Chondrocyte (in vitro differentiated cells): ENCODE data around the gene ACOX2. TPM values are rescaled to one million over a fixed set of nuclear protein-coding genes. Genes with fewer than 3 reads are reported as not detected.

Source experiments
- DNase-seq: peaks from one replicate; pipeline ENCODE4 v3.0.0; 2021; ENCODE audit warnings: mixed read lengths, low spot score
- H3K27ac Mint-ChIP-seq: one replicate; pipeline ENCODE4 v1.8.0; 2021; ENCODE audit warnings: mild to moderate bottlenecking, moderate library complexity, mixed read lengths; ENCODE audit not compliant: unreplicated experiment
- H3K27me3 Mint-ChIP-seq: 2 replicates; pipeline ENCODE4 v1.8.0; 2021; ENCODE audit warnings: low read depth, mixed read lengths
- H3K36me3 Mint-ChIP-seq: 2 replicates; pipeline ENCODE4 v1.8.0; 2021; ENCODE audit warnings: low read depth, mixed read lengths
- H3K4me1 Mint-ChIP-seq: 2 replicates; pipeline ENCODE4 v1.8.0; 2021; ENCODE audit warnings: low read depth, mild to moderate bottlenecking, mixed read lengths
- H3K4me3 Mint-ChIP-seq: one replicate; pipeline ENCODE4 v1.8.0; 2021; ENCODE audit warnings: mild to moderate bottlenecking, moderate library complexity, mixed read lengths; ENCODE audit not compliant: unreplicated experiment
- H3K9me3 Mint-ChIP-seq: 2 replicates; pipeline ENCODE4 v1.8.0; 2021; ENCODE audit warnings: low read depth, mixed read lengths
- total RNA-seq: library from RNA; stranded (reverse); gene quantifications from 3 replicates; pipeline ENCODE4 v1.2.1, GENCODE V29; 2021
- TF ChIP-seq, protein P1 (sequence below): fragments of 200-600 bp; sonication (generic); IDR thresholded peaks from 2 replicates; pipeline ENCODE4 v1.5.0; 2021; ENCODE audit warnings: antibody characterized with exemption, mild to moderate bottlenecking, moderate library complexity

Gene ACOX2
- total RNA-seq, 1 donor from 2014 or later = 0.57 TPM

DNA sequence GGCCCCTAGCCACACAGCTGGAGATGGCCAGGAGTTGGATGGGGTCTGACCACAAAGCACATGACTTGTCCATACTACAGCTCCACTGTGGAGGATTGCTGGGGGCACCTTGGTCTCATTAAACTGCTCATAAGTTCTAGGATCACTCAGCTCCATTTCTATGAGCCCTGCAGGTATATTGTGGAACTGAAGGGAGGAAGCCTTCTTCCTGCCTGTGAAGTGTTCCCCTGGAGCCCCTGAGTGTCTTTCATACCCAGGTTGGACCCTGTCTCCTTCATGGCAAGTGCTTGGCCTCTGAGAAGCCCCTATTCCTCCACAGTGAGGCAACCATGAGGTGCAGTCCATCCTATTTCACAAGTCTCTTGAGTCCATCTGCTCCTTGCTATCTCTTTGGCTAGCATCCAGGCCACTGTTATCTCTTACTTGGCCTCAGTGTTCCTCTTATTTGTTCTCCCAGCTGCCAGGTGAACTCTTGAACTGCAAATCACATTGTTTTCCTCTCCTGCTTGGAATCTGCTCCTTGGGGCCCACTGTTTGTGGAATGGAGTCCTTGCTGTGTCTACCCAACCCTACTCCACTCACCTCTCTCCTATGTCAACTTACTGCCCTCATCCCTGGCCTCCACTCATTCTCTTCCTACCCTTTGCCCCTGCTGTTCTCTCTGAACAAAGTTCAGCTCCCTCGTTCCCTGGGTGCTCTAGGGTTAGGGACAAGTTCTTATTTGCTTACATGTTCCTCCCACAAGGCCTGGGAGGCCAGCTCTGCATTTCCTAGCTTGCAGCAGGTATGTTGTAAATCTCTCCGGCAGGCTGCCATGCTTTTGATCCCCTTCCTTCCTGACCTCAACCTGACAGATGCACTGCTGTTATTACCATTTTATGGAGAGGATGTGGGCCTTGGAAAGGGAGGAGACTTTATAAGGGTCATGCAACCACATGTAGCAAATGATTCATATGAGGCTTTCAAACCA is 1.2 kb downstream of the ACOX2 start:
- H3K9me3 Mint-ChIP-seq = no peaks in the 10 kb centered on the region
- H3K27ac Mint-ChIP-seq = no peak overlapping the region
- peaks cover 8% of the 10 kb centered on the region for H3K4me1 Mint-ChIP-seq
- DNase-seq = no peak
- H3K4me3 Mint-ChIP-seq = no peak overlapping the region
- H3K36me3 Mint-ChIP-seq = no peaks in the 10 kb centered on the region
- H3K27me3 Mint-ChIP-seq = no peaks in the 10 kb centered on the region
- TF ChIP-seq, protein P1, sequence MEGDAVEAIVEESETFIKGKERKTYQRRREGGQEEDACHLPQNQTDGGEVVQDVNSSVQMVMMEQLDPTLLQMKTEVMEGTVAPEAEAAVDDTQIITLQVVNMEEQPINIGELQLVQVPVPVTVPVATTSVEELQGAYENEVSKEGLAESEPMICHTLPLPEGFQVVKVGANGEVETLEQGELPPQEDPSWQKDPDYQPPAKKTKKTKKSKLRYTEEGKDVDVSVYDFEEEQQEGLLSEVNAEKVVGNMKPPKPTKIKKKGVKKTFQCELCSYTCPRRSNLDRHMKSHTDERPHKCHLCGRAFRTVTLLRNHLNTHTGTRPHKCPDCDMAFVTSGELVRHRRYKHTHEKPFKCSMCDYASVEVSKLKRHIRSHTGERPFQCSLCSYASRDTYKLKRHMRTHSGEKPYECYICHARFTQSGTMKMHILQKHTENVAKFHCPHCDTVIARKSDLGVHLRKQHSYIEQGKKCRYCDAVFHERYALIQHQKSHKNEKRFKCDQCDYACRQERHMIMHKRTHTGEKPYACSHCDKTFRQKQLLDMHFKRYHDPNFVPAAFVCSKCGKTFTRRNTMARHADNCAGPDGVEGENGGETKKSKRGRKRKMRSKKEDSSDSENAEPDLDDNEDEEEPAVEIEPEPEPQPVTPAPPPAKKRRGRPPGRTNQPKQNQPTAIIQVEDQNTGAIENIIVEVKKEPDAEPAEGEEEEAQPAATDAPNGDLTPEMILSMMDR = no peak

DNA sequence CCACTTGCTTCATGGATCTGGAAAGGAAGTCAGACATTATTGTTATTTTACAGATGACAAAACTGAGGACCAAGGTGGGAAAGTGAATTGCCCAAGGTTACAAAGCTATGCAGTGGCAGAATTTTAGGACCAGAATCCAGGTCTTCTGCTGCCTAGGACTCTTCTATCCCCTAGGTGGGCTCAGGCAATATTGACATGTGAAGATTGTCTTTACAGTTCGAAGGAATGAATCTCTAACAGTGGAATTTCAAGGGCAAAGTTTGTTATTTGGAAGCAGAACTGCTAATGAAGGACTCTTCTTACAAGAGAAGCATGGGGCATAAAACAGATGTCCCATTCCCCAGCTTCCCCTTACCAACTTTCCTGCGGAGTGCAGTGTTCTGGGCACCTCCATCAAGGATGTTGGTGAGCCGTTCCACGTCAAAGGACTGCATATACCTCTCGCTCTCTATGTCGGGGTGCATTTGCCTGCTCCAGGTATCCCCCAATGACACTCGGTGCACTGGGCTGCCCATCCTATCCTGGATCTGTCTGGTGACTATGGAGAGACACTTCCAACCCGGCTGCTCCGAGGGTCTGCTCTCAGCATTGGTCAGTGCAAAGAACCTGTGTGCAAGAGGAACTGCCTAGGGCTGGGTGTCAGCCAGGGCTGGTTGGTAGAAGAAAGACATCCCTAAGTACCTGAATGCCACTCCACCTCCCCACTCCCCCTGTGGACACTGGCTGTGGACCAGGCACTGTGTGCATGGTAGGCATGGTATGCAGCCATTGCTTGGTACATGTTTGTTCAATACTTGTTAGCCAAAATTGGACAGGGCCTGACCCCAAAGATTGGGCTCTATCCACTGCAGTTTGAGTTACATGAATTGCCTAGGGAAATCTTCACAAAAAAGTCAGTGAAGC is 2.1 kb downstream of the ACOX2 start:
- Mint-ChIP-seq H3K4me3 (no peak overlapping the region), H3K4me1 (peaks cover 8% of the 10 kb centered on the region), H3K9me3 (no peaks in the 10 kb centered on the region), H3K27me3 (no peaks in the 10 kb centered on the region), H3K36me3 (no peaks in the 10 kb centered on the region), H3K27ac (no peak overlapping the region)
- TF ChIP-seq, protein P1 = no peak
- no peak for DNase-seq

DNA sequence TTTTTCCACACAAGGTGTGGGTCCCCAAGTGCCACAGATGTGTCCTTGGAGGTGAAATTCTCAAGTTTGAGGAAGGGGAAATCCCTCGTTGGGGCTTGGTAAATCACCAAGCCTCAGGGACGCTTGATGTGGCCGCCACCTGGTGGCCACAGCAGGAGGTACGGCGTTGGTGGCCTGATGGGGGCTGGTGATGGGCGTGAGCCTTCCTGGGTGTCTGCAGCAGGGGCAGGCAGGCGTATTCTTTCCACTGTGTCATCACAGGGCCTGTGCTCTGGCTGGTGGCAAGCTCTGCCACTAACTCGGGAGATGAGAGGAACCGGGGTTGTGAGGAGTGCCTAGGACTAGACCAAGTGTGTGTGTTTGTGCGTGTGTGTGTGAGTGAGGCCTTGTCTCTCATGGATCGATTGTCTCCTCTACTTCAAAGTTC is 4.2 kb downstream of the ACOX2 start:
- TF ChIP-seq, protein P1 = peak; percentile 96
- DNase-seq = no peak

DNA sequence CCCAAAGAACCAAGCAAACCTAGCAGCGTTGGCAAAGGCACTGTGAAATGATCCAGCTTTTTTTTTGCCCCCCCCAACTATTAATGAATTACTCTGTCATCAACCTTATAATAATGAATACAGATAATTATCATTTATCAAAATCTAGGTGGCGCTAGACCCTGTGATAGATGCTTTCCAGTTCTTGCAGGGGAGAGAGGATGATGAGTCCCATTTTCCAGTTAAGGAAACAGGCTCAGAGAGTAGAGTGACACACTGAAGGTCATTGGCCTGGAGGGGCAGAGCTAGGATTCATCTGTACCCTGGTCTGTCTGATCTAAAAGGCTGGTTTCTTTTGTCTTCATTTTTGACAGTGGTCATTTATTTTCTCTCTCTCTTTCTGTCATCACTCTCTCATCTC is 5.0 kb downstream of the ACOX2 start:
- Mint-ChIP-seq H3K9me3 (no peaks in the 10 kb centered on the region), H3K27me3 (no peaks in the 10 kb centered on the region), H3K4me3 (no peak overlapping the region), H3K36me3 (no peaks in the 10 kb centered on the region), H3K27ac (no peak overlapping the region), H3K4me1 (peaks cover 28% of the 10 kb centered on the region)
- TF ChIP-seq, protein P1 = no peak
- no peak for DNase-seq

More for the DNA sequence above, 4.2 kb downstream of the ACOX2 start:
- no peaks in the 10 kb centered on the region for H3K36me3 Mint-ChIP-seq
- peaks cover 28% of the 10 kb centered on the region for H3K4me1 Mint-ChIP-seq
- H3K27me3 Mint-ChIP-seq = no peaks in the 10 kb centered on the region
- no peak overlapping the region for H3K4me3 Mint-ChIP-seq
- no peaks in the 10 kb centered on the region for H3K9me3 Mint-ChIP-seq
- H3K27ac Mint-ChIP-seq = peak overlapping the region; percentile 64

DNA sequence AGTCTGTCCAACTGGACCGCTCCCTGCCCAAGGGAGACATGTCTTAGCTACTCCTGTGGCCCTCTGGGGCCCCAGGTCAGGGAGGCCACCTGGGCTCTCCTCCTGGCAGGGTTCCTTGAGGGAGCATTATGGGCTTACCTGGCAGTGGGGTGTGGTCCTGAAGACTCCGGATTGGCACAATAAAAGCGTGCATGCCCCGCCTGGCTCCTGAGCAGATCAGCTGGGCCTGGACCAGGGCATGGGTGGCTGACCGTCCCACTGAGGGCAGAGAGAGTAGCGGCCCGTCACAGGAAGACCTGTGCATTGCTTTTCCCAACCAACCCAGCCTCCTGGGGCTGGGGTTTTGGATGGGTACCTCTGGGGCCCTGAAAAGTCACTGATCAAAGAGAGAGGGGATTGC is 5.4 kb downstream of the ACOX2 start:
- Mint-ChIP-seq H3K4me3 (no peak overlapping the region), H3K27ac (no peak overlapping the region), H3K36me3 (peaks cover 2% of the 10 kb centered on the region), H3K4me1 (peaks cover 32% of the 10 kb centered on the region), H3K9me3 (no peaks in the 10 kb centered on the region), H3K27me3 (no peaks in the 10 kb centered on the region)
- TF ChIP-seq, protein P1 = no peak
- DNase-seq = no peak
